ENCODE data around the gene OR52D1.

DNA sequence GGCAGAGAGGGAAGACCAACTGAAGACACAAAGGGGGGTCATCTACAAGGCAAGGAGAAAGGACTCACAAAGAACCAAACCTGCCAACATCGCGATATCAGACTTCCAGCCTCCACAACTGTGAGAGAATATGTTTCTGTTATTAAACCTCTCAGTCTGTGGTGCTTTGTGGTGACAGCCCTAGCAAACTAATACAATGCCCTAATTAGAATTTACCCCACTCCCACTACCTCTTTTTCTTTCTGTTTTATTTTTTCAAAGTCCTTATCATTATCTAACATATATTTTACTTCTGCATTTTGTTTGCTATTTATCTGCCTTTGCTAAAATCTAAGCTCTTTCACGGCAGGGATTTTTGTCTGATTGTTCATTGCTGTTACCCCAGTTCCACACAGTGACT, 2.5 kb upstream of the OR52D1 start:
- TF ChIP-seq, protein P1, sequence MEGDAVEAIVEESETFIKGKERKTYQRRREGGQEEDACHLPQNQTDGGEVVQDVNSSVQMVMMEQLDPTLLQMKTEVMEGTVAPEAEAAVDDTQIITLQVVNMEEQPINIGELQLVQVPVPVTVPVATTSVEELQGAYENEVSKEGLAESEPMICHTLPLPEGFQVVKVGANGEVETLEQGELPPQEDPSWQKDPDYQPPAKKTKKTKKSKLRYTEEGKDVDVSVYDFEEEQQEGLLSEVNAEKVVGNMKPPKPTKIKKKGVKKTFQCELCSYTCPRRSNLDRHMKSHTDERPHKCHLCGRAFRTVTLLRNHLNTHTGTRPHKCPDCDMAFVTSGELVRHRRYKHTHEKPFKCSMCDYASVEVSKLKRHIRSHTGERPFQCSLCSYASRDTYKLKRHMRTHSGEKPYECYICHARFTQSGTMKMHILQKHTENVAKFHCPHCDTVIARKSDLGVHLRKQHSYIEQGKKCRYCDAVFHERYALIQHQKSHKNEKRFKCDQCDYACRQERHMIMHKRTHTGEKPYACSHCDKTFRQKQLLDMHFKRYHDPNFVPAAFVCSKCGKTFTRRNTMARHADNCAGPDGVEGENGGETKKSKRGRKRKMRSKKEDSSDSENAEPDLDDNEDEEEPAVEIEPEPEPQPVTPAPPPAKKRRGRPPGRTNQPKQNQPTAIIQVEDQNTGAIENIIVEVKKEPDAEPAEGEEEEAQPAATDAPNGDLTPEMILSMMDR (conservative IDR thresholded peaks at IDR 0.05; ENCODE audit: low read depth, low read length) = no peak
- TF ChIP-seq POLR2A (IDR thresholded peaks at IDR 0.05; ENCODE audit: low read depth, low read length) (no peak), RAD21 (IDR thresholded peaks at IDR 0.05; ENCODE audit: low read length) (no peak), MAZ (IDR thresholded peaks at IDR 0.05; ENCODE audit: borderline replicate concordance, low read depth, low read length) (no peak), CHD1 (IDR thresholded peaks at IDR 0.05; ENCODE audit: low read depth, low read length) (no peak), MAFK (IDR thresholded peaks at IDR 0.05; ENCODE audit: low read depth, low read length) (no peak), RFX5 (IDR thresholded peaks at IDR 0.05; ENCODE audit: low read depth, low read length) (no peak)
- TF ChIP-seq, protein P2, sequence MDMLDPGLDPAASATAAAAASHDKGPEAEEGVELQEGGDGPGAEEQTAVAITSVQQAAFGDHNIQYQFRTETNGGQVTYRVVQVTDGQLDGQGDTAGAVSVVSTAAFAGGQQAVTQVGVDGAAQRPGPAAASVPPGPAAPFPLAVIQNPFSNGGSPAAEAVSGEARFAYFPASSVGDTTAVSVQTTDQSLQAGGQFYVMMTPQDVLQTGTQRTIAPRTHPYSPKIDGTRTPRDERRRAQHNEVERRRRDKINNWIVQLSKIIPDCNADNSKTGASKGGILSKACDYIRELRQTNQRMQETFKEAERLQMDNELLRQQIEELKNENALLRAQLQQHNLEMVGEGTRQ (IDR thresholded peaks at IDR 0.05; ENCODE audit: low read depth, low read length) = no peak

All from IMR-90 (cell line).